Measurements from ENCODE around the gene ANAPC13. TPM values are rescaled to one million over a fixed set of nuclear protein-coding genes. Genes with fewer than 3 reads are reported as not detected.

ANAPC13 gene
- total and polyA plus RNA-seq, 2 of the 13 experiments (the other 11 are each of a cell fraction or from before 2014, with no cell fraction given), result 48.7 to 69.1 TPM

DNA sequence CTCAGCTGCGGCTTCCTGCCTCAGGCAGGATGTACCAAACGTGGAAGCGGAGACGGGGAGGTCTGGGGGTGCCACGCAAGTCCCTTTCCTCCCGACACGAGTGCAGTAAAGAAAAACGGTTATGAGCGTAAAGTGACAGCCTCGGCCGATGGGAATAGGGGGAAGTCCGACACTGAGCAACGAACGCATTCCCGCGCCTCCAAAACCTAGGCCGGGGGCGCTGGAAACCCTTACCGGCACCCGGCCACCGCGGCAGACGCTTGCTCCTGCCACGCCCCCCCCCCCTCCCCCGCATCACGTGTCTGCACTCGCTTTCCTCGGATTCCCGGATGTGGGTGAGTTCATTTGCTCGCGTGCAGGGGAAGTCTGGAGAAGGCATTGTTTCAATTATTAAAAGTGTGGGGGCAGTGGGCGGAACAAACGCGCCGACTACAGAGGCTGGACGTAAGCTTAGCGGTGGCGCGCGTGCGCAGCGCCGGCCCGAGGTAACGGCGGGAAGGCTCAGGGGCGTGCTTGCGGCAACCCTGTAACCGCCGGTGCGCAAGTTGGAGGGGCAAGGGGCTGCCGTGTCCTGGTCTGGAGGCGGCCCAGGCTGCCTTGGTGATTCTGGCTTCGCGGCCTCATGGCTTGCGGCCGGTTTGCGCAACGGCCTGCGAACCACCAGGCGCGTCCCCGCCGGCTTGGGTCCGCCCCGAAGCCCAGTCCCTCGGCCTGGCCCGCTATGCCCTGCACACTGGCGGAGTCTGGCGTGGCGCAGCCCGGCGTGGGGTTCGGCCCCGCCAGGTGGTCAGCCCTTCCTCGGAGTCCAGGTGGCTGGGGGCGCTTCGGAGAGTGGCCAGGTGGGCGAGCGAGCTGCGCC is at the start of gene ANAPC13, which contains the start of gene CEP63 (continued):
- TF ChIP-seq ZNF639 (CRISPR knock-in tag; conservative IDR thresholded peaks at IDR 0.05) (0 out of 2 replicates have a peak, but pooled peaks have one; percentile 23), SNRNP70 (IDR thresholded peaks at IDR 0.05; ENCODE audit: low read depth, low read length) (no peak), CEBPG (CRISPR knock-in tag; IDR thresholded peaks at IDR 0.05) (peak; percentile 76), YEATS4 (CRISPR knock-in tag; IDR thresholded peaks at IDR 0.05; ENCODE audit: borderline replicate concordance) (peak; percentile 66), ZGPAT (CRISPR knock-in tag; IDR thresholded peaks at IDR 0.05) (peak; percentile 76; the same call in 1 of the 2 replicates), SRSF1 (optimal IDR thresholded peaks at IDR 0.05; ENCODE audit: low read depth, low read length) (no peak), ZNF234 (CRISPR knock-in tag; conservative IDR thresholded peaks at IDR 0.05) (0 out of 2 replicates have a peak, but pooled peaks have one; percentile 80), ZNF207 (IDR thresholded peaks at IDR 0.05; ENCODE audit: borderline replicate concordance) (no peak), PLRG1 (conservative IDR thresholded peaks at IDR 0.05) (no peak), E2F1 (CRISPR knock-in tag; IDR thresholded peaks at IDR 0.05) (peak; percentile 78), GTF2F1 (IDR thresholded peaks at IDR 0.05; ENCODE audit: low read length) (no peak), NFIB (CRISPR knock-in tag; IDR thresholded peaks at IDR 0.05; ENCODE audit: borderline replicate concordance) (no peak), ZNF773 (CRISPR knock-in tag; IDR thresholded peaks at IDR 0.05; ENCODE audit: borderline replicate concordance) (0 out of 2 replicates have a peak, but pooled peaks have one; percentile 52), MAFK (conservative IDR thresholded peaks at IDR 0.05 in 1 of 2, IDR thresholded peaks at IDR 0.05 in 1 of 2; ENCODE audit: low read length in 2 of 2) (no peak), ELF3 (CRISPR knock-in tag; IDR thresholded peaks at IDR 0.05) (peak; percentile 8), SP5 (CRISPR knock-in tag; IDR thresholded peaks at IDR 0.05; ENCODE audit: borderline replicate concordance, low read depth) (peak; percentile 53), ZSCAN21 (CRISPR knock-in tag; IDR thresholded peaks at IDR 0.05; ENCODE audit: borderline replicate concordance) (peak; percentile 72; the same call in 1 of the 2 replicates)
- TF ChIP-seq, protein P1, sequence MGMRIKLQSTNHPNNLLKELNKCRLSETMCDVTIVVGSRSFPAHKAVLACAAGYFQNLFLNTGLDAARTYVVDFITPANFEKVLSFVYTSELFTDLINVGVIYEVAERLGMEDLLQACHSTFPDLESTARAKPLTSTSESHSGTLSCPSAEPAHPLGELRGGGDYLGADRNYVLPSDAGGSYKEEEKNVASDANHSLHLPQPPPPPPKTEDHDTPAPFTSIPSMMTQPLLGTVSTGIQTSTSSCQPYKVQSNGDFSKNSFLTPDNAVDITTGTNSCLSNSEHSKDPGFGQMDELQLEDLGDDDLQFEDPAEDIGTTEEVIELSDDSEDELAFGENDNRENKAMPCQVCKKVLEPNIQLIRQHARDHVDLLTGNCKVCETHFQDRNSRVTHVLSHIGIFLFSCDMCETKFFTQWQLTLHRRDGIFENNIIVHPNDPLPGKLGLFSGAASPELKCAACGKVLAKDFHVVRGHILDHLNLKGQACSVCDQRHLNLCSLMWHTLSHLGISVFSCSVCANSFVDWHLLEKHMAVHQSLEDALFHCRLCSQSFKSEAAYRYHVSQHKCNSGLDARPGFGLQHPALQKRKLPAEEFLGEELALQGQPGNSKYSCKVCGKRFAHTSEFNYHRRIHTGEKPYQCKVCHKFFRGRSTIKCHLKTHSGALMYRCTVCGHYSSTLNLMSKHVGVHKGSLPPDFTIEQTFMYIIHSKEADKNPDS (CRISPR knock-in tag; IDR thresholded peaks at IDR 0.05), result no peak
- TF ChIP-seq, protein P2, sequence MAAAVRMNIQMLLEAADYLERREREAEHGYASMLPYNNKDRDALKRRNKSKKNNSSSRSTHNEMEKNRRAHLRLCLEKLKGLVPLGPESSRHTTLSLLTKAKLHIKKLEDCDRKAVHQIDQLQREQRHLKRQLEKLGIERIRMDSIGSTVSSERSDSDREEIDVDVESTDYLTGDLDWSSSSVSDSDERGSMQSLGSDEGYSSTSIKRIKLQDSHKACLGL (CRISPR knock-in tag; IDR thresholded peaks at IDR 0.05), result peak; percentile 90; the same call in 1 of the 2 replicates
- TF ChIP-seq, protein P3, sequence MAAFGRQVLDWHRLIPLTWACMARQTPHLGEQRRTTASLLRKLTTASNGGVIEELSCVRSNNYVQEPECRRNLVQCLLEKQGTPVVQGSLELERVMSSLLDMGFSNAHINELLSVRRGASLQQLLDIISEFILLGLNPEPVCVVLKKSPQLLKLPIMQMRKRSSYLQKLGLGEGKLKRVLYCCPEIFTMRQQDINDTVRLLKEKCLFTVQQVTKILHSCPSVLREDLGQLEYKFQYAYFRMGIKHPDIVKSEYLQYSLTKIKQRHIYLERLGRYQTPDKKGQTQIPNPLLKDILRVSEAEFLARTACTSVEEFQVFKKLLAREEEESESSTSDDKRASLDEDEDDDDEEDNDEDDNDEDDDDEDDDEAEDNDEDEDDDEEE (CRISPR knock-in tag; IDR thresholded peaks at IDR 0.05), result no peak
- TF ChIP-seq, protein P4, sequence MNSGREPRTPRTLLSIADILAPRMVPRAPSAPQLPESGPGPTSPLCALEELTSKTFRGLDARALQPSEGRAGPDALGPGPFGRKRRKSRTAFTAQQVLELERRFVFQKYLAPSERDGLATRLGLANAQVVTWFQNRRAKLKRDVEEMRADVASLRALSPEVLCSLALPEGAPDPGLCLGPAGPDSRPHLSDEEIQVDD (CRISPR knock-in tag; IDR thresholded peaks at IDR 0.05; ENCODE audit: borderline replicate concordance), result 0 out of 2 replicates have a peak, but pooled peaks have one; percentile 37

Data from HepG2 (cell line).